Fibroblast of skin of left biceps (primary cell): ENCODE measurements around the gene MKLN1.
"Not testable (repeated sequence)": the region's sequence is repeated elsewhere in the genome, so short reads cannot be mapped to it uniquely, and the experiment has no call there.

Experiments used
- DNase-seq, 2 experiments: peaks; one replicate each; pipeline ENCODE4 v3.0.0-alpha.2; 2013; ENCODE audit warnings: low read depth in 2 of 2

Gene MKLN1

DNA sequence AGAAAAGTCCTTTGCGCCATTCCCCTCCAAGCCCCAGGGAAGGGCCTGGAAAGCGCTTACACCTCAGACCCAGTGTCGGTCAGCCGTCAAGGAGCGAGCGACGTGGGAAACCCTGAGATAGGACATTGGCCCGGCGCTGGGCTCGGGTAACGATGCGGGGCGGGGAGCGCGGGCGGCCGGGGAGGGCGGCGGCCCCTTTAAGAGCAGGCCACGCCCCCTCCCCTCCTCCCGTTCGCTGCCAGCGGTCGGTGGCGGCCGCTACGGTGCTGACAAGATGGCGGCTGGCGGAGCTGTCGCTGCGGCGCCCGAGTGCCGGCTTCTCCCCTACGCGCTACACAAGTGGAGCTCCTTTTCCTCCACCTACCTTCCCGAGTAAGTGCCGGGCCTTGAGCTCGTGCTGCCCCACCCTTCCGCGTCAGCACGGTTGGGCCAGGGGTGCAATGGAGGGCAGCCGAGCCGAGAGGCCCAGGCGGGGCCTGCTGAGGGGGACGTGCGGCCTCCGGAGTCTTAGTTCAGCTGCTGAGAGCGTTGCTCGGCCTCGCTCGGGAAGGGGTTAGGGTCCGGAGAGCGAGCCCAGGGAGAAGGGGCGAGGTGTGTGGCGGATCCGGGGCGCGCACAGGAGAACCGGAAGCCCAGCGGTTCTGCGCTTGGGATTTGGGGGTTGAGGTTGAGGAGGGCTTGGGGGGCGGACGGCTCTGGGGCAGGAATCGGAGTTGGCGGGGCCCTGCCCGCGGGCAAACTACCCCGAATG lies at the start of gene MKLN1:
MKLN1 (plus strand) TSS at position 251 of the 751 bp plus-strand sequence; CDS start at position 275, 24 bp downstream.
- DNase-seq: peak; percentile 56 to 71

GRCh38 chr7:131279044-131279443 lies 48.6 kb upstream of the MKLN1 start:
- no peak for DNase-seq

GRCh38 chr7:131281266-131282048 lies 46.2 kb upstream of the MKLN1 start:
- DNase-seq: no peak

DNA sequence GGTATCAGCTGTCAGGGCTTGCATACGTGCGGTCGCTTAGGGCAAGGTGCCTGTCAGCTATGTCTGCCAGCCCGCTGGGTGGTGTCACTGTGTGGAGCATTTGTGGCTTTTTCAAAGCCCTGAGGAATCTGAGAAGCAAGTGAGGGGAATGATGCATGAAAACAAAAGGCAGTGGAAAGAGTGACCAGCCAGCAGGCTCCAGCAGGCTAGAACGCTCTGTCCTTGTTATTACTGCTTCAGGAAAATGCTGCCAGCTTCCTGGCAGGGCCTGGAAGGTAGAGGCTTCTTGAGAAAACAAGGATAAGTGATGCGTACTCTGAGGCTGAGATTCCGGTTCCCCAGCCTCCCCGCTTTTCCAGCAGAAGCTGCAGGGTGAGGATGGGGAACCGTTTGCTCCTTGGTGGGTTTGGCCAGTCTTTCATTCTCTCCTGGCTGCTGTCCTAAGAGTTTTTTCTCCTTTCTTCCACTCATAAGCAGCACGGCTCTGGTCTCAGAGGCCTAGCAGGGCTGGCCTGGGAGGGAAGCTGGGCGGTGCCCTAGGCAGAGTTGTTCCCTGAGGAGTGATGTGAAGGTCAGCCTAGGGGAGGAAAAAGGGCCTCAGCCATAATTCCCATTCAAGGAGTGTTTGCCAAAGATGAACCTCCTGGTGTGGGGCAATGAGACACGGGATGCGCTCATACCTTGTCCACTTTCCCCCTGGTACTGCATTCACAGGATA lies 42.8 kb upstream of the MKLN1 start:
- no peak for DNase-seq

- DNase-seq: peak in 1 of 2 experiments; percentile 8
Measured at GRCh38 chr7:131285556-131285955, 42.1 kb upstream of the MKLN1 start.

GRCh38 chr7:131288450-131288849 lies 39.2 kb upstream of the MKLN1 start:
- DNase-seq: no peak

DNA sequence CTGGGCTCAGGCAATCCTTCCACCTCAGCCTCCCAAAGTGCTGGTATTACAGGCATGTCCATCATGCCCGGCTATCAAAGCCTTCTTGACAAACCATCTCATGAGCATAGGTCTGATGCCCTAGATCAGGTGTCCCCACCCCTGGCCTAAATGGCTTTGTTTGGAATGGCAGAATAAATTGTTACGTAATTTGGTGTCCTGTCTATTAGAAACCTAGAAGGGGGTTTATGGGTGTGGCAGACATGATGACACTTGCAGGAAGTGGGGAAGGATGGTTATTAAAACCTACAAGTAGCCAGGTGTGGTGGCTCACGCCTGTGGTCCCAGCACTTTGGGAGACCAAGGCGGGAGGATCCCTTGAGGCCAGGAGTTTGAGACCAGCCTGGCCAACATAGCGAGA lies 38.6 kb upstream of the MKLN1 start:
- no peak for DNase-seq

GRCh38 chr7:131292141-131292905 lies 35.4 kb upstream of the MKLN1 start:
- no peak for DNase-seq

DNA sequence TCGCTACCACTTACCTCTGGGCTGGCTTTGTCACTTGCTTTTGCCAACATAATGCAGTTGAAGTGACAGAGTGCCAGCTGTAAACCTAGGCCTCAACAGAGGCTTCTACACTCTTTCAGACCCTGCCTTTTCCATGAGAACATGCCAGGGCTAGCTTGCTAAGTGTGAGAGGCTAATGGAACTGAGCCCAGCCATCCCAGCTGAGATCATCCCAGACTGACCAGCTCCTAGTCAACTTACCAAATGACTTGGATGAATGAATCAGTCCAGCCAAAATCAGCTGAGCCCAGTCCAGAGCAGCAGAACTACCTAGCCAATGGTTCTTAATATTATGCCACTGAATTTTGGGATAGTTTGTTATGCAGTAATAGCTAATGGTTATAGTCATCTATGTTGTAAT lies 34.7 kb upstream of the MKLN1 start:
- no peak for DNase-seq

DNA sequence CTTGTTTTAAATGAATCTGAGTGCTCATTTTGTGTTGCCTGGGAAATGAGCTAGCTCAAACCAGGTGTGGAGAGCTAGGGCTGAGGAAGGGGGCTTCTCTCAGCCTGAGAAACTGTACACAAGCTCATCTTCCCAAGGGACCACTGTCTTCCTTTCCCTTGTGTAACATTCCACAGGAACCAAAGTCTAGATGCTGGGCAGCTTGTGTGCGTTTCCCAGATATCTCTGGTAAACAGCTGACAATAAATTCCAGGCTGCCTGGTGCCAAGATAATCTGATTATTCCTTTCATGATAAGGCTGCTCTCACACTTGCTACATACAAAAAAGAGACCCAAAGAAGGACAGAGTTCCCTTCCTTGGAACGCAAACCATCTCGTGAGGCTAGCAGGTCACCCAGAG lies 33.1 kb upstream of the MKLN1 start:
- DNase-seq: no peak

DNA sequence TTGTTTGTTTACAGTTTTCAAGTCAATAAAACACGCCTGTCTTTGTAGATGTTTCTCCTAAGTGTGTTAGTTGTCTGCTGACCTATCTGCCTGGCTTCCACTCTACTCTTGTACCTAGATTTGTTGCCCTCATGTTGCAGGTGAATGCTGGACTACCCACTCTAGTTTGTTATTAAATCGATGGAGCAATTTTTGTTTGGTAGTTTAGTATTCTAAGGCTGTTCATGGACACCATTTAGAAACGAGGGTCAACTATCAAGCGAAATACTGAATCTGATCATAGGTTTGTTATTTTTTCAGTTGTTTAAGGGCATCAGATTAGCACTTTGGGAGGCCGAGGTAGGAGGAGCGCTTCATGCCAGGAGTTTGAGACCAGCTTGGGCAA lies 29.1 kb upstream of the MKLN1 start:
- no peak for DNase-seq

GRCh38 chr7:131299074-131299473 lies 28.6 kb upstream of the MKLN1 start:
- DNase-seq: no peak

DNA sequence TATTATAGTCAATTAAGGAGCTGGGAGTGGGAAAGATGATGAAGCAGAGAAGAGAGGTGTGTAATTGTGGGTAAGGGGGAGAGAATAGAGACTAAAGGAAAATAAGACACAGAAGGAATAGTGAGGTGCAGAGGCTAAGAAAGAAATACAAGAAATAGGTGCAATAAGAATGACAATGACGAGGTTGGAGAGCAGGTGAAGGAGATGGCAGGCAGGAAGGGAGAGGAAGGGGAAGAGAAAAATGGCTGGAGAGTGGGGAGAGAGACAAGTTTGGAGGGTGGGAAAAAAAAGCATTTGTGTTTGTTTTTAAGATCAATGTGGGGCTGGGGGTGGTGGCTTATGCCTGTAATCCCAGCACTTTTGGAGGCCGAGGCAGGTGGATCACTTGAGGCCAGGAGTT lies 27.6 kb upstream of the MKLN1 start:
- no peak for DNase-seq

DNA sequence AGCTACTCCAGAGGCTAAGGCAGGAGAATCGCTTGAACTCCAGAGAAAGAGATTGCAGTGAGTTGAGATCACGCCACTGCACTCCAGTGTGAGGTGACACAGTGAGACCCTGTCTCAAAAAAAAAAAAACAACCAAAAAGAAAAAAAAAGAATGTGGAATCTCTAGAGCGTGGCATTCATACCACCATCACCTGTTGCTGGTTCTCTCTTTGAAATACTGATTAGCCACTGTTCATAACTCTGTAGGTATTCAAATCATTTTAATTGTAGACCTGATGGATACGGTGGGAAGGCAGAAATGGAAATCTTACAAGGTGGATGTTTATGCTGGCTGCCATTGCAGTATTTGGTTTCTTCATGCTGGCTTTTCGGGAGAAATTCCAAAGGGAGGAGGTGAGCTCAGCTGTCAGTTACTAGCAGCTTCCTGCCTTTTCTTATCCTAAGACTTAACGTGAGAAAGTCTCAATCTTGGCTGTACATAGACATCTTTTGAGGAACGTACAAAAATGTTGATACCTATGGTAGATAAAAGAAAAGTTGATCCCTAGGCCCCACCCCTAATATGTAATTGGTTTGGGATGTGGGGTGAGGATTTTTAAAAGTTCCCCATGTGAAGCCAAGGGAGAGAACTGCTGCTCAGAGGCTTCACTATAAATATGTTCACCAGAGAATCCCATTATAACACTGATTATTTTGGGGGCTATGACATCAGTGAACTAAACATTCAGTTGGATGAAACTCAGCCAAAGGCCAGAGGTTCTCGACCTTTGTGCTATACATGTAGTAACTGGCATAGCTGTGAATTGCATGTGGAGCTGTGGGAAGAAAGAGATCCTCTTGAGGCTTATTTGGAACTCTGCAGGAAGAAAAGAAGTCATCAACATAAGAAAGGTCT lies 26.9 kb upstream of the MKLN1 start:
- no peak for DNase-seq

DNA sequence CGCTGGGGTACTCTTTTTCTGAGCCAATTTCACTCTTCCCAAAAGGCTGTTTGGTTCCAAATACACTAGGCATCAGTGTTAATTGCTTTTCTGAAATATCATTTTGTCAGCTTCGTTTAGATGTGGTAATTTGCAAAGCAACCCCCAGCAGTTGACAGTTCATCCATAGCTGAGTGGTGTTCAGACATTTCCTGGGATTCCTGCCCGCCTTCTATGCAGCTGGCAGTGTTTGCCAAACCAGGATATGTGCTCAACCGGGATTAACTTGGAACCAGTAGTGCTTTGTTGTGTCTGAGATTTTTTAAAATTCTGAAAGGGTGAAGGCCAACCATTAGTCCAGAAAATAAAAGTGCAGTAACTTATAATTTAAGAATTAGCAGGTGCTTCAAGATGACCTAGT lies 25.2 kb upstream of the MKLN1 start:
- DNase-seq: no peak

GRCh38 chr7:131302876-131303707 lies 24.6 kb upstream of the MKLN1 start:
- no peak for DNase-seq

GRCh38 chr7:131305152-131305551 lies 22.5 kb upstream of the MKLN1 start:
- DNase-seq: no peak

GRCh38 chr7:131306041-131306440 lies 21.6 kb upstream of the MKLN1 start:
- DNase-seq: not testable (repeated sequence)

DNA sequence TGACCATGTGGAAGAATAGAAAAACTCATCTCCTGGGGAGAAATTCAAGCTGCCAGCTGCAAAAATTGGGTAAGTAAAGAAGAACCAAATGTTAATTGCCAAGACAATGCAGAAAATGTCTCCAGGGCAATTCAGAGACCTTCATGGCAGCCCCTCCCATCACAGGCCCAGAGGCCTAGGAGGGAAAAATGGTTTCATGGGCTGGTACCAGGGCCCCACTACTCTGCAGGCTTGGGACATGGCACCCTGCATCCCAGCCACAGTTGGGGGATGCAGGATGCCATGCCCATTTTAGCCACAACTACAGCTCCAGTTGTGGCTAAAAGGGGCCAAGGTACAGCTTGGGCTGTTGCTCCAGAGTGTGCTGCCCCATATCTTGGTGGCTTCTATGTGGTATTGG lies 20.9 kb upstream of the MKLN1 start:
- no peak for DNase-seq

DNA sequence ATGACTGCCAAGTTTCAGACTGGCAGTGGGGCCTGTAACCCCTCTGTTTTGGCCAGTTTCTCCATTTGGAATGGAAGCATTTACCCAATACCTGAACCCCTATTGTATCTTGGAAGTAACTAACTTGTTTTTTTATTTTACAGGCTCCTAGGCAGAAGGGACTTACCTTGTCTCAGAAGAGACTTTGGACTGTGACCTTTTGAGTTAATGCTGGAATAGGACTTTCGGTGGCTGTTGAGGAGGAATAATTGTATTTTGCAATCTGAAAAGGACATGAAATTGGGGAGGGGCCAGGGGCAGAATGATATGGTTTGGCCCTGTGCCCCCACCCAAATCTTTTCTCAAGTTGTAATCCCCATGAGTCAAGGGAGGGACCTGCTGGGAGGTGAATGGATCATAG lies 20.0 kb upstream of the MKLN1 start:
- no peak for DNase-seq
